ENCODE results near the gene MCM10.
"Not testable (repeated sequence)": the region's sequence is repeated elsewhere in the genome, so short reads cannot be mapped to it uniquely, and the experiment has no call there.

Gene MCM10

GRCh38 chr10:13233358-13233757 is 72.0 kb downstream of the MCM10 start:
- no peaks in the 10 kb centered on the region for H3K79me2 ChIP-seq (ENCODE audit: control insufficient read depth, insufficient read depth, low read length, poor library complexity)
- no peak overlapping the region for H2AFZ ChIP-seq (ENCODE audit: insufficient read depth, low read length, poor library complexity)

GRCh38 chr10:13234172-13234571 is 72.8 kb downstream of the MCM10 start, which contains the start of gene UCMA:
TSS of gene UCMA (minus strand) at chr10:13234374. CDS start at chr10:13234258, 116 bp downstream.
- H3K79me2 ChIP-seq (ENCODE audit: control insufficient read depth, insufficient read depth, low read length, poor library complexity), result no peaks in the 10 kb centered on the region
- H2BK12ac ChIP-seq (ENCODE audit: low read length), result no peak within 1 kb of the TSS
- H3K27ac ChIP-seq (ENCODE audit: low read depth, low read length), result no peak within 1 kb of the TSS
- no peak within 1 kb of the TSS for H2AFZ ChIP-seq (ENCODE audit: insufficient read depth, low read length, poor library complexity)
- H3K9me3 ChIP-seq (ENCODE audit: insufficient read depth, low read depth, low read length), result no peaks in the 10 kb centered on the region
- H3K27me3 ChIP-seq (ENCODE audit: insufficient read depth, low read length), result no peaks in the 10 kb centered on the region
- H3K4me3 ChIP-seq (ENCODE audit: low read depth, low read length), result no peak within 1 kb of the TSS
- H4K12ac ChIP-seq (ENCODE audit: low read depth, low read length), result no peak within 1 kb of the TSS
- no peak within 1 kb of the TSS for H3K4ac ChIP-seq (ENCODE audit: low read depth, low read length)
- no peaks in the 10 kb centered on the region for H3K36me3 ChIP-seq (ENCODE audit: control insufficient read depth in 1 of 2, insufficient read depth in 2 of 2, low read length in 2 of 2)
- H2AK5ac ChIP-seq (ENCODE audit: low read length), result no peak within 1 kb of the TSS
- H3K4me1 ChIP-seq (ENCODE audit: control insufficient read depth in 1 of 2, insufficient read depth in 2 of 2, low read length in 2 of 2), result no peaks in the 10 kb centered on the region
- WGBS (ENCODE audit: extremely low coverage, insufficient coverage, insufficient read length), result no CpG with 5 or more reads among the region's 10 CpGs
- no peak within 1 kb of the TSS for H2BK5ac ChIP-seq (ENCODE audit: low read depth, low read length, poor library complexity)
- no peaks in the 10 kb centered on the region for H3K79me1 ChIP-seq (ENCODE audit: low read length)
- no peak within 1 kb of the TSS for H4K8ac ChIP-seq (ENCODE audit: low read depth, low read length)
- H3K9ac ChIP-seq (ENCODE audit: low read length), result no peak within 1 kb of the TSS
- H3K14ac ChIP-seq (ENCODE audit: low read length), result no peak within 1 kb of the TSS
- DNase-seq, result no peak
- H3K18ac ChIP-seq (ENCODE audit: low read length), result no peak within 1 kb of the TSS
- H4K91ac ChIP-seq (ENCODE audit: low read depth, low read length), result no peak within 1 kb of the TSS
- no peak within 1 kb of the TSS for H3K4me2 ChIP-seq (ENCODE audit: low read length)
- no peak within 1 kb of the TSS for H3K23ac ChIP-seq (ENCODE audit: low read length)
- no peak within 1 kb of the TSS for H2BK120ac ChIP-seq (ENCODE audit: insufficient read depth, low read length, poor library complexity)

More at GRCh38 chr10:13233358-13233757, 72.0 kb downstream of the MCM10 start:
- Histone ChIP-seq H3K27me3 (ENCODE audit: insufficient read depth, low read length) (no peaks in the 10 kb centered on the region), H3K4ac (ENCODE audit: low read depth, low read length) (no peak overlapping the region), H3K4me2 (ENCODE audit: low read length) (no peak overlapping the region), H2BK12ac (ENCODE audit: low read length) (no peak overlapping the region), H3K9ac (ENCODE audit: low read length) (no peak overlapping the region), H2BK120ac (ENCODE audit: insufficient read depth, low read length, poor library complexity) (no peak overlapping the region), H4K91ac (ENCODE audit: low read depth, low read length) (no peak overlapping the region), H4K12ac (ENCODE audit: low read depth, low read length) (no peak overlapping the region), H2AK5ac (ENCODE audit: low read length) (no peak overlapping the region), H3K14ac (ENCODE audit: low read length) (no peak overlapping the region), H4K8ac (ENCODE audit: low read depth, low read length) (no peak overlapping the region), H3K23ac (ENCODE audit: low read length) (no peak overlapping the region), H3K4me3 (ENCODE audit: low read depth, low read length) (no peak overlapping the region), H3K9me3 (ENCODE audit: insufficient read depth, low read depth, low read length) (no peaks in the 10 kb centered on the region), H3K79me1 (ENCODE audit: low read length) (no peaks in the 10 kb centered on the region), H3K27ac (ENCODE audit: low read depth, low read length) (no peak overlapping the region), H2BK5ac (ENCODE audit: low read depth, low read length, poor library complexity) (no peak overlapping the region), H3K36me3 (ENCODE audit: control insufficient read depth in 1 of 2, insufficient read depth in 2 of 2, low read length in 2 of 2) (no peaks in the 10 kb centered on the region), H3K18ac (ENCODE audit: low read length) (no peak overlapping the region), H3K4me1 (ENCODE audit: control insufficient read depth in 1 of 2, insufficient read depth in 2 of 2, low read length in 2 of 2) (no peaks in the 10 kb centered on the region)
- WGBS (ENCODE audit: extremely low coverage, insufficient coverage, insufficient read length), result no CpG with 5 or more reads among the region's 14 CpGs
- no peak for DNase-seq

GRCh38 chr10:13234736-13235135 is 73.4 kb downstream of the MCM10 start:
- H3K4me3 ChIP-seq (ENCODE audit: low read depth, low read length); H3K18ac ChIP-seq (ENCODE audit: low read length); DNase-seq; H2AFZ ChIP-seq (ENCODE audit: insufficient read depth, low read length, poor library complexity); H3K4me2 ChIP-seq (ENCODE audit: low read length); H4K12ac ChIP-seq (ENCODE audit: low read depth, low read length); H3K27me3 ChIP-seq (ENCODE audit: insufficient read depth, low read length); H2BK120ac ChIP-seq (ENCODE audit: insufficient read depth, low read length, poor library complexity); H2AK5ac ChIP-seq (ENCODE audit: low read length); H4K91ac ChIP-seq (ENCODE audit: low read depth, low read length); H3K9ac ChIP-seq (ENCODE audit: low read length); H3K9me3 ChIP-seq (ENCODE audit: insufficient read depth, low read depth, low read length); H4K8ac ChIP-seq (ENCODE audit: low read depth, low read length); H3K14ac ChIP-seq (ENCODE audit: low read length); H2BK12ac ChIP-seq (ENCODE audit: low read length); H3K4ac ChIP-seq (ENCODE audit: low read depth, low read length); H3K23ac ChIP-seq (ENCODE audit: low read length); H3K4me1 ChIP-seq (ENCODE audit: control insufficient read depth in 1 of 2, insufficient read depth in 2 of 2, low read length in 2 of 2); H3K36me3 ChIP-seq (ENCODE audit: control insufficient read depth in 1 of 2, insufficient read depth in 2 of 2, low read length in 2 of 2); H2BK5ac ChIP-seq (ENCODE audit: low read depth, low read length, poor library complexity); H3K79me1 ChIP-seq (ENCODE audit: low read length); H3K79me2 ChIP-seq (ENCODE audit: control insufficient read depth, insufficient read depth, low read length, poor library complexity); H3K27ac ChIP-seq (ENCODE audit: low read depth, low read length): not testable (repeated sequence)
- WGBS (ENCODE audit: extremely low coverage, insufficient coverage, insufficient read length), result no CpG with 5 or more reads among the region's 13 CpGs

GRCh38 chr10:13236638-13237037 is 75.3 kb downstream of the MCM10 start:
- H3K4me1 ChIP-seq (ENCODE audit: control insufficient read depth in 1 of 2, insufficient read depth in 2 of 2, low read length in 2 of 2), result no peaks in the 10 kb centered on the region
- no peak overlapping the region for H2AK5ac ChIP-seq (ENCODE audit: low read length)
- no peak overlapping the region for H3K4me2 ChIP-seq (ENCODE audit: low read length)
- no peaks in the 10 kb centered on the region for H3K36me3 ChIP-seq (ENCODE audit: control insufficient read depth in 1 of 2, insufficient read depth in 2 of 2, low read length in 2 of 2)
- H3K27ac ChIP-seq (ENCODE audit: low read depth, low read length), result no peak overlapping the region
- H4K12ac ChIP-seq (ENCODE audit: low read depth, low read length), result no peak overlapping the region
- H3K79me1 ChIP-seq (ENCODE audit: low read length), result no peaks in the 10 kb centered on the region
- DNase-seq, result no peak
- H3K9me3 ChIP-seq (ENCODE audit: insufficient read depth, low read depth, low read length), result no peaks in the 10 kb centered on the region
- H2BK5ac ChIP-seq (ENCODE audit: low read depth, low read length, poor library complexity), result no peak overlapping the region
- H2BK12ac ChIP-seq (ENCODE audit: low read length), result no peak overlapping the region
- no peak overlapping the region for H3K14ac ChIP-seq (ENCODE audit: low read length)
- H3K23ac ChIP-seq (ENCODE audit: low read length), result no peak overlapping the region
- no peak overlapping the region for H3K4me3 ChIP-seq (ENCODE audit: low read depth, low read length)
- no peak overlapping the region for H3K9ac ChIP-seq (ENCODE audit: low read length)
- no peak overlapping the region for H3K4ac ChIP-seq (ENCODE audit: low read depth, low read length)
- WGBS (ENCODE audit: extremely low coverage, insufficient coverage, insufficient read length), result no CpG with 5 or more reads among the region's 8 CpGs
- no peak overlapping the region for H4K91ac ChIP-seq (ENCODE audit: low read depth, low read length)
- no peak overlapping the region for H2BK120ac ChIP-seq (ENCODE audit: insufficient read depth, low read length, poor library complexity)
- H4K8ac ChIP-seq (ENCODE audit: low read depth, low read length), result no peak overlapping the region
- no peak overlapping the region for H3K18ac ChIP-seq (ENCODE audit: low read length)
- no peaks in the 10 kb centered on the region for H3K27me3 ChIP-seq (ENCODE audit: insufficient read depth, low read length)
- H2AFZ ChIP-seq (ENCODE audit: insufficient read depth, low read length, poor library complexity), result no peak overlapping the region
- no peaks in the 10 kb centered on the region for H3K79me2 ChIP-seq (ENCODE audit: control insufficient read depth, insufficient read depth, low read length, poor library complexity)

Data from trophoblast cell (in vitro differentiated cells and primary cell).